ENCODE results near the gene PAQR3.

DNA sequence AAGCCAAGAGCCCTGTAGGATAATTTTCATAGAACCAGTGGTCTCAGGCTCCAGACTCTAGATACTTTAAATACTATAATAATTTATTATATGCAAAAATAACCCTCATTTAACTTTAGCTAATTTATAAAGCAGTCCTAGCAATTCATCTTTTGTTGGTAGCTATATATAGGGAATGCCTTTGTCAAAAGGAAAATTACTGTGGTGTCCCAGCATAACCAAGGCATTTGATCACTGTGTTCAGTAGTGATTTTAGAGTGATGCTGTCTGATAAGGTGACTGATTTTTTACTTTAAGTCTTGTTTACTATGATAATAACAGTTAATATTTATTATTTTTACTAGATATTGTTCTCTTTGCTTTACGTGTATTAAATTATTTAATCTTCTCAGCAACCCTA is 61.2 kb downstream of the PAQR3 start:
- TF ChIP-seq EZH2 (IDR thresholded peaks at IDR 0.05; ENCODE audit: low read depth, unreplicated experiment), result no peak
- TF ChIP-seq, protein P1, sequence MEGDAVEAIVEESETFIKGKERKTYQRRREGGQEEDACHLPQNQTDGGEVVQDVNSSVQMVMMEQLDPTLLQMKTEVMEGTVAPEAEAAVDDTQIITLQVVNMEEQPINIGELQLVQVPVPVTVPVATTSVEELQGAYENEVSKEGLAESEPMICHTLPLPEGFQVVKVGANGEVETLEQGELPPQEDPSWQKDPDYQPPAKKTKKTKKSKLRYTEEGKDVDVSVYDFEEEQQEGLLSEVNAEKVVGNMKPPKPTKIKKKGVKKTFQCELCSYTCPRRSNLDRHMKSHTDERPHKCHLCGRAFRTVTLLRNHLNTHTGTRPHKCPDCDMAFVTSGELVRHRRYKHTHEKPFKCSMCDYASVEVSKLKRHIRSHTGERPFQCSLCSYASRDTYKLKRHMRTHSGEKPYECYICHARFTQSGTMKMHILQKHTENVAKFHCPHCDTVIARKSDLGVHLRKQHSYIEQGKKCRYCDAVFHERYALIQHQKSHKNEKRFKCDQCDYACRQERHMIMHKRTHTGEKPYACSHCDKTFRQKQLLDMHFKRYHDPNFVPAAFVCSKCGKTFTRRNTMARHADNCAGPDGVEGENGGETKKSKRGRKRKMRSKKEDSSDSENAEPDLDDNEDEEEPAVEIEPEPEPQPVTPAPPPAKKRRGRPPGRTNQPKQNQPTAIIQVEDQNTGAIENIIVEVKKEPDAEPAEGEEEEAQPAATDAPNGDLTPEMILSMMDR (conservative IDR thresholded peaks at IDR 0.05; ENCODE audit: low read depth in 2 of 2), result no peak
- no peak for TF ChIP-seq CREB1 (CRISPR knock-in tag; IDR thresholded peaks at IDR 0.05; ENCODE audit: low read depth)
- TF ChIP-seq, protein P2, sequence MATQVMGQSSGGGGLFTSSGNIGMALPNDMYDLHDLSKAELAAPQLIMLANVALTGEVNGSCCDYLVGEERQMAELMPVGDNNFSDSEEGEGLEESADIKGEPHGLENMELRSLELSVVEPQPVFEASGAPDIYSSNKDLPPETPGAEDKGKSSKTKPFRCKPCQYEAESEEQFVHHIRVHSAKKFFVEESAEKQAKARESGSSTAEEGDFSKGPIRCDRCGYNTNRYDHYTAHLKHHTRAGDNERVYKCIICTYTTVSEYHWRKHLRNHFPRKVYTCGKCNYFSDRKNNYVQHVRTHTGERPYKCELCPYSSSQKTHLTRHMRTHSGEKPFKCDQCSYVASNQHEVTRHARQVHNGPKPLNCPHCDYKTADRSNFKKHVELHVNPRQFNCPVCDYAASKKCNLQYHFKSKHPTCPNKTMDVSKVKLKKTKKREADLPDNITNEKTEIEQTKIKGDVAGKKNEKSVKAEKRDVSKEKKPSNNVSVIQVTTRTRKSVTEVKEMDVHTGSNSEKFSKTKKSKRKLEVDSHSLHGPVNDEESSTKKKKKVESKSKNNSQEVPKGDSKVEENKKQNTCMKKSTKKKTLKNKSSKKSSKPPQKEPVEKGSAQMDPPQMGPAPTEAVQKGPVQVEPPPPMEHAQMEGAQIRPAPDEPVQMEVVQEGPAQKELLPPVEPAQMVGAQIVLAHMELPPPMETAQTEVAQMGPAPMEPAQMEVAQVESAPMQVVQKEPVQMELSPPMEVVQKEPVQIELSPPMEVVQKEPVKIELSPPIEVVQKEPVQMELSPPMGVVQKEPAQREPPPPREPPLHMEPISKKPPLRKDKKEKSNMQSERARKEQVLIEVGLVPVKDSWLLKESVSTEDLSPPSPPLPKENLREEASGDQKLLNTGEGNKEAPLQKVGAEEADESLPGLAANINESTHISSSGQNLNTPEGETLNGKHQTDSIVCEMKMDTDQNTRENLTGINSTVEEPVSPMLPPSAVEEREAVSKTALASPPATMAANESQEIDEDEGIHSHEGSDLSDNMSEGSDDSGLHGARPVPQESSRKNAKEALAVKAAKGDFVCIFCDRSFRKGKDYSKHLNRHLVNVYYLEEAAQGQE (IDR thresholded peaks at IDR 0.05; ENCODE audit: unreplicated experiment), result no peak
- no peak for TF ChIP-seq POLR2AphosphoS5 (IDR thresholded peaks at IDR 0.05; ENCODE audit: low read depth)
- TF ChIP-seq STAT1 (IDR thresholded peaks at IDR 0.05; ENCODE audit: unreplicated experiment), result no peak
- TF ChIP-seq EZH2phosphoT487 (IDR thresholded peaks at IDR 0.05; ENCODE audit: unreplicated experiment), result no peak
- TF ChIP-seq JUNB (IDR thresholded peaks at IDR 0.05; ENCODE audit: unreplicated experiment), result no peak
- TF ChIP-seq, protein P3, sequence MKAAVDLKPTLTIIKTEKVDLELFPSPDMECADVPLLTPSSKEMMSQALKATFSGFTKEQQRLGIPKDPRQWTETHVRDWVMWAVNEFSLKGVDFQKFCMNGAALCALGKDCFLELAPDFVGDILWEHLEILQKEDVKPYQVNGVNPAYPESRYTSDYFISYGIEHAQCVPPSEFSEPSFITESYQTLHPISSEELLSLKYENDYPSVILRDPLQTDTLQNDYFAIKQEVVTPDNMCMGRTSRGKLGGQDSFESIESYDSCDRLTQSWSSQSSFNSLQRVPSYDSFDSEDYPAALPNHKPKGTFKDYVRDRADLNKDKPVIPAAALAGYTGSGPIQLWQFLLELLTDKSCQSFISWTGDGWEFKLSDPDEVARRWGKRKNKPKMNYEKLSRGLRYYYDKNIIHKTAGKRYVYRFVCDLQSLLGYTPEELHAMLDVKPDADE (IDR thresholded peaks at IDR 0.05), result no peak
- TF ChIP-seq, protein P4, sequence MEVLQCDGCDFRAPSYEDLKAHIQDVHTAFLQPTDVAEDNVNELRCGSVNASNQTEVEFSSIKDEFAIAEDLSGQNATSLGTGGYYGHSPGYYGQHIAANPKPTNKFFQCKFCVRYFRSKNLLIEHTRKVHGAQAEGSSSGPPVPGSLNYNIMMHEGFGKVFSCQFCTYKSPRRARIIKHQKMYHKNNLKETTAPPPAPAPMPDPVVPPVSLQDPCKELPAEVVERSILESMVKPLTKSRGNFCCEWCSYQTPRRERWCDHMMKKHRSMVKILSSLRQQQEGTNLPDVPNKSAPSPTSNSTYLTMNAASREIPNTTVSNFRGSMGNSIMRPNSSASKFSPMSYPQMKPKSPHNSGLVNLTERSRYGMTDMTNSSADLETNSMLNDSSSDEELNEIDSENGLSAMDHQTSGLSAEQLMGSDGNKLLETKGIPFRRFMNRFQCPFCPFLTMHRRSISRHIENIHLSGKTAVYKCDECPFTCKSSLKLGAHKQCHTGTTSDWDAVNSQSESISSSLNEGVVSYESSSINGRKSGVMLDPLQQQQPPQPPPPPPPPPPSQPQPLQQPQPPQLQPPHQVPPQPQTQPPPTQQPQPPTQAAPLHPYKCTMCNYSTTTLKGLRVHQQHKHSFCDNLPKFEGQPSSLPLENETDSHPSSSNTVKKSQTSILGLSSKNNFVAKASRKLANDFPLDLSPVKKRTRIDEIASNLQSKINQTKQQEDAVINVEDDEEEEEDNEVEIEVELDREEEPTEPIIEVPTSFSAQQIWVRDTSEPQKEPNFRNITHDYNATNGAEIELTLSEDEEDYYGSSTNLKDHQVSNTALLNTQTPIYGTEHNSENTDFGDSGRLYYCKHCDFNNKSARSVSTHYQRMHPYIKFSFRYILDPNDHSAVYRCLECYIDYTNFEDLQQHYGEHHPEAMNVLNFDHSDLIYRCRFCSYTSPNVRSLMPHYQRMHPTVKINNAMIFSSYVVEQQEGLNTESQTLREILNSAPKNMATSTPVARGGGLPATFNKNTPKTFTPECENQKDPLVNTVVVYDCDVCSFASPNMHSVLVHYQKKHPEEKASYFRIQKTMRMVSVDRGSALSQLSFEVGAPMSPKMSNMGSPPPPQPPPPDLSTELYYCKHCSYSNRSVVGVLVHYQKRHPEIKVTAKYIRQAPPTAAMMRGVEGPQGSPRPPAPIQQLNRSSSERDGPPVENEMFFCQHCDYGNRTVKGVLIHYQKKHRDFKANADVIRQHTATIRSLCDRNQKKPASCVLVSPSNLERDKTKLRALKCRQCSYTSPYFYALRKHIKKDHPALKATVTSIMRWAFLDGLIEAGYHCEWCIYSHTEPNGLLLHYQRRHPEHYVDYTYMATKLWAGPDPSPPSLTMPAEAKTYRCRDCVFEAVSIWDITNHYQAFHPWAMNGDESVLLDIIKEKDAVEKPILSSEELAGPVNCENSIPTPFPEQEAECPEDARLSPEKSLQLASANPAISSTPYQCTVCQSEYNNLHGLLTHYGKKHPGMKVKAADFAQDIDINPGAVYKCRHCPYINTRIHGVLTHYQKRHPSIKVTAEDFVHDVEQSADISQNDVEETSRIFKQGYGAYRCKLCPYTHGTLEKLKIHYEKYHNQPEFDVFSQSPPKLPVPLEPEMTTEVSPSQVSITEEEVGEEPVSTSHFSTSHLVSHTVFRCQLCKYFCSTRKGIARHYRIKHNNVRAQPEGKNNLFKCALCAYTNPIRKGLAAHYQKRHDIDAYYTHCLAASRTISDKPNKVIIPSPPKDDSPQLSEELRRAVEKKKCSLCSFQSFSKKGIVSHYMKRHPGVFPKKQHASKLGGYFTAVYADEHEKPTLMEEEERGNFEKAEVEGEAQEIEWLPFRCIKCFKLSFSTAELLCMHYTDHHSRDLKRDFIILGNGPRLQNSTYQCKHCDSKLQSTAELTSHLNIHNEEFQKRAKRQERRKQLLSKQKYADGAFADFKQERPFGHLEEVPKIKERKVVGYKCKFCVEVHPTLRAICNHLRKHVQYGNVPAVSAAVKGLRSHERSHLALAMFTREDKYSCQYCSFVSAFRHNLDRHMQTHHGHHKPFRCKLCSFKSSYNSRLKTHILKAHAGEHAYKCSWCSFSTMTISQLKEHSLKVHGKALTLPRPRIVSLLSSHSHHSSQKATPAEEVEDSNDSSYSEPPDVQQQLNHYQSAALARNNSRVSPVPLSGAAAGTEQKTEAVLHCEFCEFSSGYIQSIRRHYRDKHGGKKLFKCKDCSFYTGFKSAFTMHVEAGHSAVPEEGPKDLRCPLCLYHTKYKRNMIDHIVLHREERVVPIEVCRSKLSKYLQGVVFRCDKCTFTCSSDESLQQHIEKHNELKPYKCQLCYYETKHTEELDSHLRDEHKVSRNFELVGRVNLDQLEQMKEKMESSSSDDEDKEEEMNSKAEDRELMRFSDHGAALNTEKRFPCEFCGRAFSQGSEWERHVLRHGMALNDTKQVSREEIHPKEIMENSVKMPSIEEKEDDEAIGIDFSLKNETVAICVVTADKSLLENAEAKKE (CRISPR knock-in tag; IDR thresholded peaks at IDR 0.05), result no peak
- TF ChIP-seq NANOG (IDR thresholded peaks at IDR 0.05; ENCODE audit: borderline replicate concordance), result no peak

Data from GM23338 (cell line).